Subcutaneous abdominal adipose tissue (tissue), 5 donors: ENCODE data around the gene NEMP2.
A peak's percentile ranks its signal among the peaks of the same experiment; 100 is the strongest.
"Not testable (repeated sequence)": the region's sequence is repeated elsewhere in the genome, so short reads cannot be mapped to it uniquely, and the experiment has no call there.

Source experiments
- H3K27ac ChIP-seq: one replicate; pipeline ENCODE4 v1.7.0; 2013; ENCODE audit warnings: low read depth, mild to moderate bottlenecking, inconsistent platforms, low read length, moderate library complexity
- H3K27me3 ChIP-seq, 5 donors: one replicate each; pipeline ENCODE4 v1.7.0; 2013; ENCODE audit warnings: low read length in 5 of 5, inconsistent platforms in 1 of 5; ENCODE audit not compliant: control insufficient read depth in 5 of 5, insufficient read depth in 4 of 5
- H3K36me3 ChIP-seq, 5 donors: one replicate each; pipeline ENCODE4 v1.7.0; 2013; ENCODE audit warnings: low read length in 5 of 5; ENCODE audit not compliant: control insufficient read depth in 5 of 5, insufficient read depth in 5 of 5
- H3K4me1 ChIP-seq, 5 donors: one replicate each; pipeline ENCODE4 v1.7.0; 2013; ENCODE audit warnings: low read length in 5 of 5, mild to moderate bottlenecking in 3 of 5, moderate library complexity in 1 of 5; ENCODE audit not compliant: control insufficient read depth in 5 of 5, insufficient read depth in 5 of 5
- H3K4me3 ChIP-seq, 5 donors: one replicate each; pipeline ENCODE4 v1.7.0; 2013; ENCODE audit warnings: low read length in 5 of 5, low read depth in 1 of 5
- H3K9ac ChIP-seq, 5 donors: one replicate each; pipeline ENCODE4 v1.7.0; 2013; ENCODE audit warnings: low read length in 5 of 5, mild to moderate bottlenecking in 4 of 5, moderate library complexity in 3 of 5
- H3K9me3 ChIP-seq, 5 donors: one replicate each; pipeline ENCODE4 v1.7.0; 2013; ENCODE audit warnings: low read length in 5 of 5; ENCODE audit not compliant: control insufficient read depth in 5 of 5
- donor health status: healthy.
- donor health status: healthy.
- donor health status: healthy.
- donor health status: healthy.
- donor health status: healthy.

The NEMP2 gene

GRCh38 chr2:190481339-190481738, 53.2 kb downstream of the NEMP2 start:
- Histone ChIP-seq H3K36me3 (peaks cover 0 to 3% (median 0%) of the 10 kb centered on the region in 5 donors), H3K4me1 (peaks cover 0 to 5% (median 2%) of the 10 kb centered on the region in 5 donors), H3K9me3 (no peaks in the 10 kb centered on the region), H3K27me3 (no peaks in the 10 kb centered on the region), H3K27ac (no peak overlapping the region), H3K4me3 (no peak overlapping the region), H3K9ac (no peak overlapping the region)

DNA sequence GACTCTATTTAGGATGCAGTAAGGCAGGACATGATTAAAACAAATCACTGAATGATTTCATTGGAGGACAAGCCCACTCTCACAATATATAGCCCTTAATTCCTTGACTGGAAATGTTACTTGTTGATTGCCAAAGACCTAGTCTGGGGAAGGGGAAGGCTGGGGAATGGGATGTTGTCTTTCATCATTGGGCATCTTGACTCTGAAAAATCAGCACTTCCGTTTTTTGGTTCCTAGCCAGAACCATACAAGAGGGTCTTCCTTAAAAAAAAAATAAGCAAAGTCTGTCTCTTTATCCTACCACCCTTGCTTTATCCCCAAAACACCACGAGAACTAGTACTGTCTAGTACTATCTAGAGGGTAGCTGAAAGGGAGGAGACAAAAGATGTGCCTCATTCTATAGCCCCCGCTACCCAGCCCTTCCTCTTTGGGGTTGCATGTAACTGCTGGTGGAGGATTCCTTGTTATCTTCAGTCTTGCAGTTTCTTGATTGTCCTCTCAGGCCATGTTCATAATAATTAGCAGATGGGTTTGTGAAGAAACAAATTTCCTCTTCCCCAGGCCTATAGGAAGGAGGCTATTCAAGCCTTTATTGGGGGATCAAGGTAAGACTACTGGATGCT, 55.8 kb downstream of the NEMP2 start:
- Histone ChIP-seq H3K27me3 (no peaks in the 10 kb centered on the region), H3K27ac (no peak overlapping the region), H3K4me3 (no peak overlapping the region), H3K36me3 (peaks cover 0 to 3% (median 0%) of the 10 kb centered on the region in 5 donors), H3K4me1 (no peaks in the 10 kb centered on the region), H3K9me3 (no peaks in the 10 kb centered on the region), H3K9ac (no peak overlapping the region)

DNA sequence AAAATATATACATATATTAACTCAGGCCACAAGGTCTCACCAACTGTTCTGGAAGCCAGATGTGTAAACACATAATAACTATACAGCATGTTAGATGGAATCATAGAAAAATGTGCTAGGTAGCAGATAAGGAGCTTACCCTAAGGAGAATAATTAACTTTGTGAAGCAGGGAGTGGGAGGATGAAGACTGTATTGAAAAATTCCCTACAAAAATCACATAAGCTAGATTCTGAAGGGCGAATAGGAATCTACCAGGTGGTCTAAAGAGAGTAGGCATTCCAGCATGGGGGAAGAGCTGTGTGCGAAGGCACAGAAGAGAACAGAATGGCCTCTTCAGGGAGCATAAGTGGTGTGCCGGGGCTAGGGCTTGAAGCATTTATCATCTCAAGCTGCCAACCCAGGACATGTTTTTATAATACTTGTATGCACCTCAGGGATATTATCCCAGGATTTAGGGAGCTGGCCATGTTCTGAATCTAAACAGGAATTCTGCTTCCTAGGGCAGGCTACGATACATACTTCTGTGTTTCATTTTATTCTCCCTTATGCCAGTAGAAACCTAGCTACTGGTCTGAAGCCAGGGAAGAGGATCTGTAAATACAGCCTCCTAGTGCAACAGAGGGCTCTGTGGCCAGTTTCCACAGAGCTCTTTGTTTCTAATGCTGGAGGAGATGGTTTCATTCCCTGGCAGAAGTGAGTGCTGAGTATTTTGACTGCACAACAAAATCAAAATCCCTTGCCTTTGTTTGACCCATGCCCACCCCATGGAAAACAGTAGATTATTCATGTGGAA, 56.7 kb downstream of the NEMP2 start:
- Histone ChIP-seq H3K9ac (no peak overlapping the region), H3K4me3 (no peak overlapping the region), H3K27me3 (no peaks in the 10 kb centered on the region), H3K36me3 (peaks cover 0 to 3% (median 0%) of the 10 kb centered on the region in 5 donors), H3K27ac (no peak overlapping the region), H3K4me1 (no peaks in the 10 kb centered on the region), H3K9me3 (no peaks in the 10 kb centered on the region)

GRCh38 chr2:190470256-190470826, 64.2 kb downstream of the NEMP2 start:
- Histone ChIP-seq H3K27ac (peak overlapping the region; percentile 84), H3K4me1 (peaks cover 3 to 33% (median 17%) of the 10 kb centered on the region in 5 donors), H3K36me3 (no peaks in the 10 kb centered on the region), H3K9me3 (no peaks in the 10 kb centered on the region), H3K9ac (no peak overlapping the region), H3K4me3 (no peak overlapping the region), H3K27me3 (no peaks in the 10 kb centered on the region)

DNA sequence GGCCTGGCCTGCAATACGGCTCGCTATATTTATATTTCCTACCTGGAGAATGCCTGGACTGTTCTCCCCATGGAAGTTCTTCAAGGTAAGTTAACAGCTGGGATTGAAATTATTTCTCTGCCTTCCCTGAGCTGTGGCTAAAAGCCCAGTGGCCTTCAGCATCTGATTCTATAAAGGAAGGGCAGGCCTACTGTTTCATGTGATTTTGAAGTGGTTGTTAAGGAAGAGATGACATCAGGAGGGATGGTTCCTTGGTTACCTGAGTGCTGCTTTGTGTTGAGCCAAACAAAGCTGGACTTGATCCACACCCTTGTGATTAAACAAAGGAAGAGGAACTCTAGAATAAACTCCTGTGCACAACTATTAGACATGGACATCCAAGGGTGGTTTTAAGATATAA, 64.8 kb downstream of the NEMP2 start:
- Histone ChIP-seq H3K4me1 (peaks cover 3 to 33% (median 17%) of the 10 kb centered on the region in 5 donors), H3K9me3 (no peaks in the 10 kb centered on the region), H3K9ac (no peak overlapping the region), H3K36me3 (no peaks in the 10 kb centered on the region), H3K27me3 (no peaks in the 10 kb centered on the region), H3K27ac (peak overlapping the region; percentile 84), H3K4me3 (no peak overlapping the region)

DNA sequence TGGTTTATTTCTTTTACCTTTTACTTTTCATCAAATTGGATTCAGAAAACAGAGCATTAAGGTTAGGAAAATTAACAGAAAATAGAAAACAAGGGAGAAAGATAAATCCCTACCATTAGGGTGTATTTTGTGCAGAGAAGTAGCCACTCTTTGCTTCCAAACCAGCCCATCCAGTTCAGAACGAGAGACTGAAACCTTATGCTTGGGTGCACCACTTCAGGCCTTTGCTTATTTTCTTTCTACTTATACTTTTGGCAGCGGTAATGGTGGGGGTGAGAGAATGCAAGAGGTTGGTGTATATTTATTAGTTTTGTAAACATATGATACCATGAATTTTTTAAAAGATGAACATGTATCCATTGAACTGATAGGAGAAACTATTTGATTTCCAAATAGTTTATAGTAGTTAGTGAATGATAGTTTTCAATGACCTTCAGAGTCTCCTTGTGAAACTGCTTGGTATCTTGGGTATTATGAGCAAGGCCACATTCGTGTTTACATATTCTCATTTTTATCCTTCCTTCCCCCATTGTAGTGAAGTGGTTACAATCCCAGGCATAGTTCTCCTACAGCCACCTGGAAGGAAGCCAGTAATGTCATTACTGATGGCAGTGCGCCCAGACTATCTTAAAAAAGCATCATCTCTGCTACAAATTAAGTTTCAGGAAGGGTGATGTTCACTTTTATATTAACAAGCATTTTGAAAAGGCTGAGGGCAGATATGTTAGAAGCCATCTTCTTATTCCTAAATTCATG, 65.5 kb downstream of the NEMP2 start:
- peaks cover 3 to 33% (median 17%) of the 10 kb centered on the region in 5 donors for H3K4me1 ChIP-seq
- no peak overlapping the region for H3K9ac ChIP-seq
- no peaks in the 10 kb centered on the region for H3K27me3 ChIP-seq
- H3K4me3 ChIP-seq = no peak overlapping the region
- no peaks in the 10 kb centered on the region for H3K9me3 ChIP-seq
- H3K36me3 ChIP-seq = no peaks in the 10 kb centered on the region
- peak overlapping the region; percentile 78 for H3K27ac ChIP-seq

GRCh38 chr2:190468354-190468753, 66.2 kb downstream of the NEMP2 start:
- H3K36me3 ChIP-seq, H3K27me3 ChIP-seq, H3K9me3 ChIP-seq, H3K9ac ChIP-seq, H3K4me3 ChIP-seq: not testable (repeated sequence)
- peaks cover 3 to 33% (median 17%) of the 10 kb centered on the region in 5 donors for H3K4me1 ChIP-seq
- peak overlapping the region; percentile 78 for H3K27ac ChIP-seq

DNA sequence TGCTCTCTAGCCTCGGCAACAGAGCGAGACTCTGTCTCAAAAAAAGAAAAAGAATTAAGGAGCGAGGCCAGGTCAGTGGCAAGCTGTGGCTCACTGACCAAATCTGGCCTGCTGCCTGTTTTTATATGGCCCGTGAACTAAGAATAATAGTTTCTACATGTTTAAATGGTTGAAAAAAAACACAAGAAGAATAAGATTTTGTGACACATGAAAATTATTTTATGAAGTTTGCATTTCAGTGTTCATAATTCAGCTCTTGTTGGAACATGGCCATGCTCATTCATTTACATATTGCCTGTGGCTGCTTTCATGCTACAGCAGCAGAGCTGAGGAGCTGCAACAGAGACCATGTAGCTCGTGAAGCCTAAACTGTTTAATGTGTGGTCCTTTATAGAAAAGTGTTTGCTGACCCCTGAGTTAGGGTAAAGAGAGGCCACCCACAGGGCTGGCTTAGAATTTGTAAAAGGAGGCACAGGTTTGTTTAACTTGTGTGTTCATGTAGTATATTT, 66.9 kb downstream of the NEMP2 start:
- no peak overlapping the region for H3K9ac ChIP-seq
- no peak overlapping the region for H3K4me3 ChIP-seq
- no peaks in the 10 kb centered on the region for H3K27me3 ChIP-seq
- H3K36me3 ChIP-seq = no peaks in the 10 kb centered on the region
- H3K9me3 ChIP-seq = no peaks in the 10 kb centered on the region
- peak overlapping the region; percentile 78 for H3K27ac ChIP-seq
- peaks cover 3 to 33% (median 17%) of the 10 kb centered on the region in 5 donors for H3K4me1 ChIP-seq

DNA sequence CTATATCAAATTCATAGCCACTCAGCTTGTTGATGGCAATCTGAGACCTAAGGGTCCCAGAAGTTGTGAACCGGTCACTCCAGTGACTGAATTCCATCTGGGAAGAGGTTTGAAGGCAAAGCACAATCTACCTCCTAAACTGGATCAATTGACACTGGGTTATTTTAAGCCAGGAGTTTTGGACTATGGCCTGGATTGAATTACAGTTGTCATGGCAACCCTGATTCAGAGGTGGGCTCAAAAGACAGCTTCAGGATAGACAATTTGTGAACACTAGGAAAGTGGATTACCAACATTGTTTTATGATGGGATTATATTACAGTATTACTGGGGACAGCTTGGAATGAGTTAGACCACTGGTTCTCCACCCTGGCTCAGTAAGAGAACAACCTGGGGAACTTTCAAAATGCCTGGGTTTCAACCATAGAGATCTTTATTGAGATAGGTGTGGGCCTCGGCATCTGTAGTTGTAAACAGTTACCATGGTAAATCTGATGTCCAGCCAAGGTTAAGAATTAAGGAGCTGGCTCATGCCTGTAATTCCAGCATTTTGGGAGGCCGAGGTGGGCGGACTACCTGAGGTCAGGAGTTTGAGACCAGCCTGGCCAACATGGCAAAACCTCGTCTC, 67.6 kb downstream of the NEMP2 start:
- Histone ChIP-seq H3K27me3 (no peaks in the 10 kb centered on the region), H3K27ac (peak overlapping the region; percentile 78), H3K4me3 (no peak overlapping the region), H3K9ac (no peak overlapping the region), H3K4me1 (peaks cover 3 to 33% (median 17%) of the 10 kb centered on the region in 5 donors), H3K36me3 (no peaks in the 10 kb centered on the region), H3K9me3 (no peaks in the 10 kb centered on the region)
